Activated CD4-positive, alpha-beta T cell treated with anti-CD3 and anti-CD28 coated beads, Interleukin-2, amount 10 ng/mL, durations not matched to agents 7 days and 5 days (primary cell): ENCODE measurements around the gene LRRC26. TPM values are rescaled to one million over a fixed set of nuclear protein-coding genes. Genes with fewer than 3 reads are reported as not detected.

Source experiments
- CTCF ChIA-PET: fragments of 350-600 bp; sonication (Branson Sonifier 250); formaldehyde crosslinking; loops from one replicate; lab custom pipeline; 2021; ENCODE audit warnings: antibody characterized with exemption; lab: Charles Lee
- POLR2A ChIA-PET: fragments of 350-600 bp; sonication (Branson Sonifier 250); formaldehyde crosslinking; loops from one replicate; lab custom pipeline; 2021; ENCODE audit warnings: antibody characterized with exemption; lab: Charles Lee
- DNase-seq: peaks from one replicate; pipeline ENCODE4 v3.0.0-alpha.2; 2020
- H3K27ac Mint-ChIP-seq: one replicate; pipeline ENCODE4 v1.8.0; 2021; ENCODE audit warnings: mild to moderate bottlenecking, moderate library complexity, mixed read lengths
- H3K27me3 Mint-ChIP-seq: one replicate; pipeline ENCODE4 v1.8.0; 2021; ENCODE audit warnings: mixed read lengths
- H3K36me3 Mint-ChIP-seq: one replicate; pipeline ENCODE4 v1.8.0; 2021; ENCODE audit warnings: low read depth, mixed read lengths
- H3K4me1 Mint-ChIP-seq: one replicate; pipeline ENCODE4 v1.8.0; 2021; ENCODE audit warnings: mixed read lengths
- H3K4me3 Mint-ChIP-seq: one replicate; pipeline ENCODE4 v1.8.0; 2021; ENCODE audit warnings: mild to moderate bottlenecking, moderate library complexity, mixed read lengths
- H3K9me3 Mint-ChIP-seq: one replicate; pipeline ENCODE4 v1.8.0; 2021; ENCODE audit warnings: mixed read lengths
- total RNA-seq, 2 experiments: library from RNA; stranded (reverse); gene quantifications; one replicate each; pipeline ENCODE4 v1.2.3, GENCODE V29; 2021

Gene LRRC26
- total RNA-seq, 2 experiments from 2014 or later: not detected

DNA sequence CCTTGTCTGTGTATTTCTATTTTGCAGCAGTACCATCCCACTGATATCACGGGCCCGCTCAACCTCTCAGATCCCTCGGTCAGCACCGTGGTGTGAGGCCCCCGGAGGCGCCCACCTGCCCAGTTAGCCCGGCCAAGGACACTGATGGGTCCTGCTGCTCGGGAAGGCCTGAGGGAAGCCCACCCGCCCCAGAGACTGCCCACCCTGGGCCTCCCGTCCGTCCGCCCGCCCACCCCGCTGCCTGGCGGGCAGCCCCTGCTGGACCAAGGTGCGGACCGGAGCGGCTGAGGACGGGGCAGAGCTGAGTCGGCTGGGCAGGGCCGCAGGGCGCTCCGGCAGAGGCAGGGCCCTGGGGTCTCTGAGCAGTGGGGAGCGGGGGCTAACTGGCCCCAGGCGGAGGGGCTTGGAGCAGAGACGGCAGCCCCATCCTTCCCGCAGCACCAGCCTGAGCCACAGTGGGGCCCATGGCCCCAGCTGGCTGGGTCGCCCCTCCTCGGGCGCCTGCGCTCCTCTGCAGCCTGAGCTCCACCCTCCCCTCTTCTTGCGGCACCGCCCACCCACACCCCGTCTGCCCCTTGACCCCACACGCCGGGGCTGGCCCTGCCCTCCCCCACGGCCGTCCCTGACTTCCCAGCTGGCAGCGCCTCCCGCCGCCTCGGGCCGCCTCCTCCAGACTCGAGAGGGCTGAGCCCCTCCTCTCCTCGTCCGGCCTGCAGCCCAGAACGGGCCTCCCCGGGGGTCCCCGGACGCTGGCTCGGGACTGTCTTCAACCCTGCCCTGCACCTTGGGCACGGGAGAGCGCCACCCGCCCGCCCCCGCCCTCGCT, 1.9 kb downstream of the LRRC26 start:
- DNase-seq: no peak
- Mint-ChIP-seq H3K36me3 (no peaks in the 10 kb centered on the region), H3K4me1 (no peaks in the 10 kb centered on the region), H3K27ac (no peak overlapping the region), H3K9me3 (no peaks in the 10 kb centered on the region), H3K27me3 (peaks cover 32% of the 10 kb centered on the region), H3K4me3 (no peak overlapping the region)
- ChIA-PET CTCF (interaction anchor here (1.2 kb wide), 1 partner anchor 133 kb away, joined by 3 read pairs; no protein-coding TSS in a partner anchor), POLR2A (no interaction called here)

DNA sequence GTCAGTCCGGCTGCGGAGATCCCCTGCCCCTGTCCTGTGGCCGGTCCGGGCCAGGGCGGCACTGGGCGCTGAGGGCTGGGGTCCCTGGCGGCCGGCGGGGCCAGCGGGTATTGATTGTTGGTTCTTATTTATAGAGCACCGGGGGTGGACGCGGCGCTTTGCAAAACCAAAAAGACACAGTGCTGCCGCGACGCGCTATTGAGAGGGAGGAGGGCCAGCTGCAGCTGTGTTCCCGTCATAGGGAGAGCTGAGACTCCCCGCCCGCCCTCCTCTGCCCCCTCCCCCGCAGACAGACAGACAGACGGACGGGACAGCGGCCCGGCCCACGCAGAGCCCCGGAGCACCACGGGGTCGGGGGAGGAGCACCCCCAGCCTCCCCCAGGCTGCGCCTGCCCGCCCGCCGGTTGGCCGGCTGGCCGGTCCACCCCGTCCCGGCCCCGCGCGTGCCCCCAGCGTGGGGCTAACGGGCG, 2.5 kb downstream of the LRRC26 start:
- Mint-ChIP-seq H3K27me3 (peaks cover 35% of the 10 kb centered on the region), H3K36me3 (no peaks in the 10 kb centered on the region), H3K27ac (no peak overlapping the region), H3K4me1 (no peaks in the 10 kb centered on the region), H3K9me3 (no peaks in the 10 kb centered on the region), H3K4me3 (no peak overlapping the region)
- ChIA-PET CTCF (interaction anchor here (1.2 kb wide), 1 partner anchor 132 kb away, joined by 3 read pairs; no protein-coding TSS in a partner anchor), POLR2A (no interaction called here)
- no peak for DNase-seq

DNA sequence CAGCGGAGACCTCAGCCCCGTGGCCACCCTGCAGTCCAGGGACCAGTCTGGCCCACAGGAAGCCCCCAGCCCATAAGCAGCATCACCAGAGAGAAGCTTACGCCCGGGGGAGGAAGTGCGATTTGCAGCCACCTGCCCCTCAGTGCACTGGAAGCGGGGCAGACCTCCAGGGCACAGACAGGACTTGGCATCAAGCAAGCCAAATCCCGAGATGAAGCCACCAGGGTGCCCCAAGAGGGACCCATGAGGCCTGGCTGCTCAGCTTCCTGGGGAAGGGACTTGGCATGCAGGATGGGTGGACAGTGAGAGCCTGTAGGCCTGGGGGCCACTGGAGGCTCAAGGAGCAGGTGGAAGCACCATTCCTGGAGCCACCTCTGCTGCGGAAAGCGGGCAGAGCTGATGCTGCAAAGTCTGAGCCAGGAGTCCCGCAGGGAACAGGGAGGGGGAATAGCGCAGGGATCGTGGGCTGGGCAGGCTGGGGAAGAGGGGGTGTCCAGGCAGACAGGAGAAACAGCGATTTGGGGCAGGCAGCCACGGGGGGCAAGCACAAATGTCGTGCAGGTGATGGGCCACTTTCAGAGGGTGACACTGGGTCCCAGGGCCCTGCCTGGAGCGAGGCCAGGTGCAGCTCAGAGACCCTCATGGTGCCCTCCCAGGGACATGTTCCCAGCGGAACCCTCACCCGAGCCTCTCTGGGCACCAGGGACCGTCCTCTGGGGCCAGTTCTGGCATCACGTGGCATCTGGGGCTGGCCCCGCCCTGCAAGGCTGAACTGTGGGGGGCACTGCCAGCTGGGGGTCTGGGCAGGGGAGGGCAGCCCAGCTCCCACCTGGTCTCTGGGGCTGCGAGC, 3.2 kb downstream of the LRRC26 start:
- Mint-ChIP-seq H3K36me3 (no peaks in the 10 kb centered on the region), H3K27ac (no peak overlapping the region), H3K9me3 (no peaks in the 10 kb centered on the region), H3K4me1 (no peaks in the 10 kb centered on the region), H3K4me3 (no peak overlapping the region), H3K27me3 (peaks cover 32% of the 10 kb centered on the region)
- CTCF ChIA-PET: no interaction called here
- DNase-seq: no peak
- POLR2A ChIA-PET: no interaction called here

DNA sequence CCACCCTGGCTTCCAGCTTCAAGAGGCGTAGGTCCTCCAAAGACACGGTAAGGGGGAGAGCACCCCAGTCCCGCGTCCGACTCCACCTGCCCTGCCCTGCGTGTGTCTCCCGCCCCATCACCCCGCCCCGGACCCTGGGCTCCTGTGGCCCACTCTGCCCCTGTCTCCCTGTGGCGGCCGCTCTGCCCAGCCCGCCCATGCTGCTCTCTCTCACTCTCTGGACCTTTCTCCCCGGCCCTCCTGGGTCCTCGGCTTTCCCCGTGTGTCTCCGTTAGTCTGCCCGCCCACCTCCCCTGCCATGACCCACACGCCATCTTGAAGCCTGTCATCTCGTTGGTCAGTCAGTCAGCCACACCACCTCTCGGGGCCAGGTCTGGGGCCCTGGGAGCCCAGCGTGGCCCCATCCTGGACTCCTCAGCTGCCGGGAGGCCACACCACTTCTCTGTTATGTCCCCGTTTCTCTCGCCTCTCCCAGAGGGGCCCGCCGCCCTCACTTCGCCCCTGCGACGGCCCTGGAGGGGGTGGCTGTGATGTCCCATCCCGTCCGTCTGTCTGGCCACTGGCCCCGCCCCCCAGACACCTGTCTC, 4.5 kb downstream of the LRRC26 start:
- ChIA-PET POLR2A (no interaction called here), CTCF (no interaction called here)
- H3K4me1 Mint-ChIP-seq: no peaks in the 10 kb centered on the region
- DNase-seq: no peak
- no peaks in the 10 kb centered on the region for H3K36me3 Mint-ChIP-seq
- H3K27me3 Mint-ChIP-seq: peaks cover 25% of the 10 kb centered on the region
- H3K4me3 Mint-ChIP-seq: no peak overlapping the region
- H3K27ac Mint-ChIP-seq: no peak overlapping the region
- no peaks in the 10 kb centered on the region for H3K9me3 Mint-ChIP-seq

DNA sequence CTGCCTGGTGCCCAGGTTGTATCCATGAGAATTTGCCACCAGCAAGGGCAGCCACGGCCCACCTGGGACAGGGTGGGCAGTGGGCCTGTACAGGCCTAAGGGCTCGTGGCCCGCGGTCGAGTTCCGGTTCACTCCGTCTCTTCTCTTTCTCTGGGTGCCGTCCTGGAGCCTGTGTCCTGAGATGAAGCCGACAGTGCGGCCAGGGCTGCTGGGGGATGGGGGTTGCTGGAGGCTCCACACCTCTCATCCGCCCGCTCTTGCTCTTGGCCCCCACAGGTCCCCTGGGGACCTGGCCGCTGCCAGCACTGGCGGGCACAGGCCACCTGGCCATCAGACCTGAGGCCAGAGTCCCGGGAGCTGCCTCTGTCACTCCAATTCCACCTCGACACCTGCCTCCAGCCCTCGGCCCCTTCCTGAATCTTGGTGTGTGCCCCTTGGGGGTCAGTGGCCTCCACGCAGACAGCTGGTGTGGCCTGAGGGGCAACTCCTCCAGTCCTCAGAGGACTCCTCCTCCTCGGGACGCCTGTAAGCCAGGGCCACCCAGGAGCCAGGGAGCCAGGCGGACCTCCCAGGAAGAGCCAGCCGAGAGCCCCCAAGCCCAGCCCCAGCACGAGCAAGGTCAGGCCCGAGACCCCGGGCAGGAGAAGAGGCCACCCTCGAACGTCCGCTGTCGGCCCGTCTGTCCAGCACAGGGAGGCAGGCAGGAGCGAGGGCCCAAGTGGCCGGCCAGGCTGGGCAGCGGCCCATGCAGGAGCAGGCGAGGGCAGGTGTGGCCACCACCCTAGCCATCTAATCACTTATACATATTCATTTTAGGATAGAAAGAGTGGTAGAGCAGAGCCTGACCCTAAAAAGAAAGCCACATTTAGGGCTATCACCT, 5.2 kb downstream of the LRRC26 start:
- CTCF ChIA-PET: no interaction called here
- POLR2A ChIA-PET: no interaction called here
- no peaks in the 10 kb centered on the region for H3K36me3 Mint-ChIP-seq
- H3K9me3 Mint-ChIP-seq: no peaks in the 10 kb centered on the region
- H3K4me3 Mint-ChIP-seq: no peak overlapping the region
- H3K27me3 Mint-ChIP-seq: peaks cover 23% of the 10 kb centered on the region
- no peak overlapping the region for H3K27ac Mint-ChIP-seq
- H3K4me1 Mint-ChIP-seq: no peaks in the 10 kb centered on the region
- DNase-seq: no peak

DNA sequence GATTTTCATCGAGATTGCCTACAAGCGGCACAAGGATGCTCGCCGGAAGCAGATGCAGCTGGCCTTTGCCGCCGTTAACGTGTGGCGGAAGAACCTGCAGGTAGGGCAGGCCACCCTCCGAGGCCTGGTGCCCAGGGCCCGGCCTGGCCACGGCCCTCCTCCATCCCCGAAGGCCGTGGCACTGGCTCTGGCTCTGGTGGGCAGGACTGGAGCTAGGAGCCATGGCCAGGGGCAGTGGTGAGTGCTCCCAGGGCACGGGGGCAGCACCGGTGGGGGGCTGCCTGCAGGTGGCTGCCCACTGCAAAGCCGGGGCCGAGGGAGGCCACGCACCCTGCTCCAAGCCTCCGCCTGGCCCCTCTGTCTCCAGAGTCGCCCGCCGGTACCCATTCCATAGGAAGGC, 6.0 kb downstream of the LRRC26 start:
- no peak for DNase-seq
- H3K27me3 Mint-ChIP-seq: peaks cover 28% of the 10 kb centered on the region
- no peak overlapping the region for H3K27ac Mint-ChIP-seq
- POLR2A ChIA-PET: no interaction called here
- no peaks in the 10 kb centered on the region for H3K9me3 Mint-ChIP-seq
- H3K4me1 Mint-ChIP-seq: peaks cover 5% of the 10 kb centered on the region
- CTCF ChIA-PET: no interaction called here
- no peaks in the 10 kb centered on the region for H3K36me3 Mint-ChIP-seq
- H3K4me3 Mint-ChIP-seq: no peak overlapping the region

DNA sequence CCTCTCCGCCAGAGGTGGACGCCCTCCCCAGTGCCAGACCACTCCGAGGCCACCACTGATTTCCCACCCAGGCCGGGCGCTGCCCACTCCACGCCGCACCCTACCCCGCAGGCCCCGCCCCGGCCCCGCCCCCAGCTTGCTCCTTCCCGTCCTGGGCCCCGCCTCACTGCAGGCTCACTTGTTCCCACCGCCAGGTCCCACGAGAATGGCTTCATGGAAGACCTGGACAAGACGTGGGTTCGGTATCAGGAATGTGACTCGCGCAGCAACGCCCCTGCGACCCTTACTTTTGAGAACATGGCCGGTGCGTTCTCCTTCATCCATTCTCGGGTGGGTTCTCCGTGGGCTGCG, 6.5 kb downstream of the LRRC26 start:
- Mint-ChIP-seq H3K27me3 (peaks cover 30% of the 10 kb centered on the region), H3K27ac (no peak overlapping the region), H3K4me1 (peaks cover 8% of the 10 kb centered on the region), H3K4me3 (no peak overlapping the region), H3K9me3 (no peaks in the 10 kb centered on the region), H3K36me3 (no peaks in the 10 kb centered on the region)
- ChIA-PET CTCF (interaction anchor here (1.2 kb wide), 2 partner anchors 73 to 77 kb away, joined by 3 read pairs; partner anchors contain the start of gene TUBB4B), POLR2A (no interaction called here)
- DNase-seq: no peak

DNA sequence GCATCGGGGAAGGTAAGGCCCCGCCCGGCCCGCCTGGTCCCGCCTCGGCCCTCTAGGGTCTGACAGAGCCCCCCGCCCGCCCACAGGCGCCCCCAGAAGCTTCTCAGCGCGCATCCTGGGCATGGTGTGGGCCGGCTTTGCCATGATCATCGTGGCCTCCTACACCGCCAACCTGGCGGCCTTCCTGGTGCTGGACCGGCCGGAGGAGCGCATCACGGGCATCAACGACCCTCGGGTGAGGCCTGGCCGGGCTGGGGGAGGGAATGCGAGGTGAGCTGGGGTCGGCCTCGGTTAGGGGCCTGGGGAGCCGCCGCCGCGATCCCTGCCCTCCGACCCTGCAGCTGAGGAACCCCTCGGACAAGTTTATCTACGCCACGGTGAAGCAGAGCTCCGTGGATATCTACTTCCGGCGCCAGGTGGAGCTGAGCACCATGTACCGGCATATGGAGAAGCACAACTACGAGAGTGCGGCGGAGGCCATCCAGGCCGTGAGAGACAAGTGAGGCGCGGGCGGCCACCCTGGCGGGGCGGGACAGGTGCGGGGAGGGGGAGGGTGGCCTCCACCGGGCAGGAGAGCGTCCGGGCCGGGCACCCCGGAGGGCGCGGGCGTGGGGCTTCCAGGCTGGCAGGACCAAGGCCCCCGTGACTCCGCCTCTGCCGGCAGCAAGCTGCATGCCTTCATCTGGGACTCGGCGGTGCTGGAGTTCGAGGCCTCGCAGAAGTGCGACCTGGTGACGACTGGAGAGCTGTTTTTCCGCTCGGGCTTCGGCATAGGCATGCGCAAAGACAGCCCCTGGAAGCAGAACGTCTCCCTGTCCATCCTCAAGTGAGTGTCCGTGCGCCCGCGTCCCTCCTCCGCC, 7.1 kb downstream of the LRRC26 start:
- CTCF ChIA-PET: interaction anchor here (0.6 to 1.2 kb wide), 3 partner anchors 74 to 456 kb away, joined by 3 read pairs; partner anchors contain the start of gene TUBB4B

DNA sequence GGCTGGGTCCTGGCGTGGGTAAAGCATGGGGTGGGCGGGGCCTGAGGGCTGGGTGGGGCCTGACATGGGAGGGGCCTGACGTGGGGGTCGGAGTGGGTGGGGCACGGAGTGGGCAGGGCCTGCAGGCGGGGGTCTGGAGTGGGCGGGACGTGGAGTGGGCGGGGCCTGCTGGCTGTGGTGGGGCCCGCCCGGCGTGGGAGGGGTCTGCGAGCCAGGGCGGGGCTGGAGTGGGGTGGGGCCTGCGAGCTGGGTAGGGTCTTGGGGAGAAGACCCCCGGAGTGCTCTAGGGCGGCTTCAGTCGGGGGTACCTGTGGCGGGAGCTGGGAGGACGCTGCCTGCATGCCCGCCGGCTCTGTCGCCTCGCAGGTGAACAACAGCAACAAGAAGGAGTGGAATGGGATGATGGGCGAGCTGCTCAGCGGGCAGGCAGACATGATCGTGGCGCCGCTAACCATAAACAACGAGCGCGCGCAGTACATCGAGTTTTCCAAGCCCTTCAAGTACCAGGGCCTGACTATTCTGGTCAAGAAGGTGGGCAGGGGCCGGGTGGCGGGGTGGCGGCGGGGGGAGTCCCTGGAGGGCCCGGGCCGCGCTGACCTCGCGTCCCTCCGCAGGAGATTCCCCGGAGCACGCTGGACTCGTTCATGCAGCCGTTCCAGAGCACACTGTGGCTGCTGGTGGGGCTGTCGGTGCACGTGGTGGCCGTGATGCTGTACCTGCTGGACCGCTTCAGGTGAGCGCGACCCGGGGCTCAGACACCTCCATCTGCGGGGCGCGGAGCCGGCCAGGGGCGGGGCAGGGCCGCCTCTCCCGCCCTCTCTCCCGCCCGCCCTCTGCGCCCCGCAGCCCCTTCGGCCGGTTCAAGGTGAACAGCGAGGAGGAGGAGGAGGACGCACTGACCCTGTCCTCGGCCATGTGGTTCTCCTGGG, 8.0 kb downstream of the LRRC26 start:
- ChIA-PET CTCF (interaction anchor here (1.2 kb wide), 1 partner anchor 79 kb away, joined by 3 read pairs; the partner anchor contains the start of gene TUBB4B), POLR2A (no interaction called here)
- peaks cover 39% of the 10 kb centered on the region for H3K27me3 Mint-ChIP-seq
- H3K27ac Mint-ChIP-seq: no peak overlapping the region
- peaks cover 17% of the 10 kb centered on the region for H3K4me1 Mint-ChIP-seq
- no peaks in the 10 kb centered on the region for H3K36me3 Mint-ChIP-seq
- no peak overlapping the region for H3K4me3 Mint-ChIP-seq
- DNase-seq: no peak
- no peaks in the 10 kb centered on the region for H3K9me3 Mint-ChIP-seq

More for the DNA sequence above, 7.1 kb downstream of the LRRC26 start:
- Mint-ChIP-seq H3K4me1 (peaks cover 13% of the 10 kb centered on the region), H3K9me3 (no peaks in the 10 kb centered on the region), H3K36me3 (no peaks in the 10 kb centered on the region), H3K4me3 (no peak overlapping the region), H3K27me3 (peaks cover 35% of the 10 kb centered on the region), H3K27ac (no peak overlapping the region)
- no peak for DNase-seq
- POLR2A ChIA-PET: no interaction called here

DNA sequence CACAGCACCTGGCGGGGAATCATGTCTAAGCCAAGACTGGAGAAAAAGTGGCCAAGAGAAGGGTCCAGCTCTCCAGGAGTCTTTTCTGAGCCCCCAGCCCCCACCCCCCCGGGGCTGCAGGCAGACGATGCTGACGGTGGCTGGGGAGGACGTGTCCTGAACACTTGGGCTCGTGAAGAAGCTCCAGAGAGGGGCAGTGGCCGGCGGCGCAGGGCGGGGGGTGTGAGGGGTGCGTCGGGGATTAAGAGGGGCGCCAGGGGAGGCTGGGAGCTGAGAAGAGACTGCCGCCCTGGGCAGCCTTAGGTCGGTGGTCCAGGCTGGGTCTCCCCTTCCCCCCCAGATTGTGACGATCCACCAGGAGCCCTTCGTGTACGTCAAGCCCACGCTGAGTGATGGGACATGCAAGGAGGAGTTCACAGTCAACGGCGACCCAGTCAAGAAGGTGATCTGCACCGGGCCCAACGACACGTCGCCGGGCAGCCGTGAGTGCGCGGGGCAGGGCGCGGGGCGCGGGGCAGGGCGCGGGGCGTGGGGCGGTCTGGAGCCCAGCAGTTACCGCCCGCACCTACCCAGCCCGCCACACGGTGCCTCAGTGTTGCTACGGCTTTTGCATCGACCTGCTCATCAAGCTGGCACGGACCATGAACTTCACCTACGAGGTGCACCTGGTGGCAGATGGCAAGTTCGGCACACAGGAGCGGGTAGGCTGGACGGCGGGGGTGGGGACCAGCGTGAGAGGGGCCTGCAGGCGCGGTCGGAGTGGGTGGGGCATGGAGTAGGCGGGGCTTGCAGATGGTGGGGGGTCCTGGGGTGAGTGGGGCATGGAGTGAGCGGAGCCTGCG, 8.9 kb downstream of the LRRC26 start:
- Mint-ChIP-seq H3K4me3 (no peak overlapping the region), H3K4me1 (peaks cover 22% of the 10 kb centered on the region), H3K36me3 (no peaks in the 10 kb centered on the region), H3K27ac (no peak overlapping the region), H3K9me3 (no peaks in the 10 kb centered on the region), H3K27me3 (peaks cover 33% of the 10 kb centered on the region)
- DNase-seq: no peak
- ChIA-PET CTCF (no interaction called here), POLR2A (no interaction called here)
